A549 (cell line): ENCODE measurements around the gene FAM204A. TPM values are rescaled to one million over a fixed set of nuclear protein-coding genes. Genes with fewer than 3 reads are reported as not detected.

Experiments
- ATAC-seq, 2 experiments: fragments of 200-7000 bp in 1 of 2; fragments of >200 bp in 1 of 2; cut with Nextera tagmentation in 1 of 2; cut with Tn5 transposase in 1 of 2; 3 replicates each; pipeline versions ENCODE4 v1.8.0 to v1.9.1; 2018 to 2020; ENCODE audit warnings: mild to moderate bottlenecking in 1 of 2, moderate library complexity in 1 of 2
- CTCF ChIA-PET: fragments of 300-600 bp; sonication (Branson Sonifier 250); formaldehyde crosslinking; extraction: SDS; loops from one replicate; lab custom pipeline; 2021; ENCODE audit warnings: antibody characterized with exemption, inconsistent platforms; lab: Yijun Ruan, JAX
- POLR2A ChIA-PET: fragments of 350-600 bp; formaldehyde crosslinking; extraction: SDS; loops from one replicate; lab custom pipeline; 2021; ENCODE audit warnings: antibody characterized with exemption, inconsistent platforms; lab: Yijun Ruan, JAX
- DNase-seq, 2 experiments: peaks; one replicate each; pipeline versions ENCODE4 v3.0.0 to v3.0.0-alpha.2; 2011 to 2016; ENCODE audit warnings: low read depth in 1 of 2, low spot score in 1 of 2
- FAIRE-seq: peaks from 2 replicates; lab custom pipeline; 2011; peaks lifted over from hg19 to GRCh38; lab: Jason Lieb, UNC
- H3K27ac ChIP-seq, 2 experiments: fragments of >200 bp; sonication (Bioruptor Twin); formaldehyde crosslinking; 3 replicates each; pipeline ENCODE4 v1.5.1; 2016 to 2017
- H3K4me1 ChIP-seq: fragments of >200 bp; sonication (Bioruptor Twin); formaldehyde crosslinking; 3 replicates; pipeline ENCODE4 v1.6.1; 2016
- H3K4me2 ChIP-seq: fragments of >200 bp; sonication (Bioruptor Twin); formaldehyde crosslinking; 3 replicates; pipeline ENCODE4 v1.6.1; 2016
- H3K4me3 ChIP-seq: fragments of >200 bp; sonication (Bioruptor Twin); formaldehyde crosslinking; 3 replicates; pipeline ENCODE4 v1.5.1; 2016
- H3K9me3 ChIP-seq: fragments of >200 bp; sonication (Bioruptor Twin); formaldehyde crosslinking; 3 replicates; pipeline ENCODE4 v1.6.1; 2016
- BCL3 ChIP-seq: fragments of >200 bp; sonication (Bioruptor Twin); formaldehyde crosslinking; IDR thresholded peaks from 3 replicates; pipeline ENCODE4 v1.6.1; 2016
- CEBPB ChIP-seq, 2 experiments: fragments of >200 bp in 1 of 2; sonication (Bioruptor Twin) in 1 of 2; formaldehyde crosslinking in 1 of 2; IDR thresholded peaks; 2 replicates each; pipeline ENCODE4 v1.6.1; 2012 to 2016
- ELK1 ChIP-seq: fragments of 150-350 bp; IDR thresholded peaks from 2 replicates; pipeline ENCODE4 v1.6.1; 2014; ENCODE audit warnings: low read depth, mild to moderate bottlenecking, low read length
- EP300 ChIP-seq, 2 experiments: fragments of >200 bp; sonication (Bioruptor Twin); formaldehyde crosslinking; IDR thresholded peaks; 2 replicates in 1 of 2; 3 replicates in 1 of 2; pipeline ENCODE4 v1.6.1; 2016 to 2017
- ESRRA ChIP-seq: fragments of 150-350 bp; IDR thresholded peaks from 2 replicates; pipeline ENCODE4 v1.6.1; 2014; ENCODE audit warnings: mild to moderate bottlenecking, low read length, borderline replicate concordance
- FOSB ChIP-seq: fragments of 250-450 bp; sonication (Bioruptor Pico); IDR thresholded peaks from 2 replicates; pipeline ENCODE4 v1.5.0; 2020; ENCODE audit warnings: mild to moderate bottlenecking, moderate library complexity
- HMGXB4 ChIP-seq: fragments of 250-450 bp; sonication (Bioruptor Pico); IDR thresholded peaks from 2 replicates; pipeline ENCODE4 v1.5.0; 2021; ENCODE audit warnings: mild to moderate bottlenecking, moderate library complexity, borderline replicate concordance
- HOXB5 ChIP-seq: fragments of 250-450 bp; sonication (Bioruptor Pico); IDR thresholded peaks from 2 replicates; pipeline ENCODE4 v1.5.0; 2020; ENCODE audit warnings: mild to moderate bottlenecking, moderate library complexity
- JUN ChIP-seq, 2 experiments: fragments of >200 bp; sonication (Bioruptor Twin); formaldehyde crosslinking; IDR thresholded peaks; 2 replicates in 1 of 2; 3 replicates in 1 of 2; pipeline ENCODE4 v1.6.1; 2016 to 2017
- JUNB ChIP-seq: fragments of >200 bp; sonication (Bioruptor Twin); formaldehyde crosslinking; IDR thresholded peaks from 2 replicates; pipeline ENCODE4 v1.6.1; 2016
- KDM1A ChIP-seq: fragments of 200-600 bp; sonication (generic); IDR thresholded peaks from 2 replicates; pipeline ENCODE4 v1.6.1; 2016; ENCODE audit warnings: low read depth, mild to moderate bottlenecking
- KDM5A ChIP-seq: fragments of 200-600 bp; sonication (generic); IDR thresholded peaks from 2 replicates; pipeline ENCODE4 v1.6.1; 2016; ENCODE audit warnings: antibody characterized with exemption, mild to moderate bottlenecking
- MAFK ChIP-seq: fragments of 450-650 bp; IDR thresholded peaks from 2 replicates; pipeline ENCODE4 v1.6.1; 2014; ENCODE audit not compliant: partially characterized antibody
- POLR2A ChIP-seq: IDR thresholded peaks from 2 replicates; pipeline ENCODE4 v1.6.1; 2012; ENCODE audit warnings: mild to moderate bottlenecking, low read length
- RCOR1 ChIP-seq: fragments of 150-350 bp; IDR thresholded peaks from 2 replicates; pipeline ENCODE4 v1.6.1; 2014; ENCODE audit warnings: antibody characterized with exemption, low read length, low read depth
- REST ChIP-seq: fragments of 200-600 bp; sonication (generic); IDR thresholded peaks from 2 replicates; pipeline ENCODE4 v1.6.1; 2016; ENCODE audit warnings: antibody characterized with exemption, mild to moderate bottlenecking, moderate library complexity
- ZFP36 ChIP-seq: fragments of 450-650 bp; IDR thresholded peaks from 2 replicates; pipeline ENCODE4 v1.6.1; 2014; ENCODE audit warnings: borderline replicate concordance; ENCODE audit not compliant: partially characterized antibody
- ZNF302 ChIP-seq: fragments of 250-450 bp; sonication (Bioruptor Pico); IDR thresholded peaks from 2 replicates; pipeline ENCODE4 v1.9.0; 2021; ENCODE audit warnings: inconsistent platforms, mild to moderate bottlenecking, moderate library complexity
- WGBS: methylation state at CpG from one replicate; pipeline ENCODE4 v1.1.6; 2017; ENCODE audit errors: missing lambda C conversion rate; 5-methylcytosine and 5-hydroxymethylcytosine counted together
- polyA plus RNA-seq, 4 experiments: library from polyadenylated mRNA; depleted of rRNA in 3 of 4; stranded (reverse); fragments of >200 nt; fragmentation: RNase III in 1 of 4; extraction: RNeasy Plus Mini Kit Qiagen cat#74134 plus additional on column Dnase treatment in 1 of 4; gene quantifications; 2 replicates in 3 of 4; 3 replicates in 1 of 4; pipeline ENCODE4 v1.2.3, GENCODE V29; 2011 to 2017

FAM204A gene
- polyA plus RNA-seq, 2 of the 4 experiments (the other 2 are of a cell fraction), result 39.2 to 62.8 TPM

GRCh38 chr10:118310822-118311221 is 31.3 kb downstream of the FAM204A start:
- H3K4me3 ChIP-seq, result no peak overlapping the region
- H3K4me1 ChIP-seq, result peaks cover 15% of the 10 kb centered on the region; the same call in 2 of the 3 replicates
- no peaks in the 10 kb centered on the region for H3K9me3 ChIP-seq
- FAIRE-seq (no peak), ATAC-seq (no peak), DNase-seq (no peak)
- H3K4me2 ChIP-seq, result peak overlapping the region; percentile 42
- TF ChIP-seq BCL3 (no peak), MAFK (no peak), RCOR1 (no peak), JUNB (no peak), CEBPB (IDR thresholded peaks at IDR 0.05) (peak in 1 of 2 experiments; percentile 10; a peak in 1 of 4 replicates), HOXB5 (CRISPR knock-in tag) (no peak), HMGXB4 (CRISPR knock-in tag) (no peak), KDM1A (no peak)
- 2% methylated on average over 2 of the region's 2 CpGs for WGBS
- ChIA-PET CTCF (interaction anchor here (0.7 to 1.6 kb wide), 3 partner anchors 11 to 778 kb away, joined by 3 to 4 read pairs (median 3); no protein-coding TSS in a partner anchor), POLR2A (interaction anchor here (0.6 kb wide), 1 partner anchor 64 kb away, joined by 4 read pairs; no protein-coding TSS in a partner anchor)
- H3K27ac ChIP-seq, result no peak overlapping the region

GRCh38 chr10:118309911-118310310 is 32.2 kb downstream of the FAM204A start:
- Histone ChIP-seq H3K9me3 (no peaks in the 10 kb centered on the region), H3K4me1 (peaks cover 15% of the 10 kb centered on the region; the same call in 2 of the 3 replicates), H3K27ac (no peak overlapping the region), H3K4me2 (no peak overlapping the region), H3K4me3 (no peak overlapping the region)
- 76% methylated on average over 2 of the region's 2 CpGs for WGBS
- ChIA-PET POLR2A (no interaction called here), CTCF (no interaction called here)
- ATAC-seq, result no peak
- no peak for FAIRE-seq
- TF ChIP-seq HMGXB4 (CRISPR knock-in tag), result no peak
- TF ChIP-seq ZNF302 (CRISPR knock-in tag), result no peak
- TF ChIP-seq ZFP36, result no peak
- no peak for TF ChIP-seq JUN (IDR thresholded peaks at IDR 0.05)
- TF ChIP-seq ESRRA, result no peak
- no peak for TF ChIP-seq EP300 (IDR thresholded peaks at IDR 0.05)
- TF ChIP-seq RCOR1, result no peak
- no peak for TF ChIP-seq POLR2A
- no peak for TF ChIP-seq FOSB (CRISPR knock-in tag)
- TF ChIP-seq ELK1, result no peak
- TF ChIP-seq REST, result no peak
- no peak for TF ChIP-seq KDM5A
- TF ChIP-seq, all 56 proteins: peak for 0
- DNase-seq, result no peak
